ENCODE data around the gene CADM2.

GRCh38 chr3:85800676-85801075 lies 841.9 kb downstream of the CADM2 start:
- no peak for TF ChIP-seq CTCF (IDR thresholded peaks at IDR 0.05)
- TF ChIP-seq POLR2AphosphoS5 (IDR thresholded peaks at IDR 0.05; ENCODE audit: low read depth, low read length), result no peak
- TF ChIP-seq REST (IDR thresholded peaks at IDR 0.05; ENCODE audit: insufficient read depth in 1 of 2, low read depth in 2 of 2, low read length in 1 of 2), result no peak
- TF ChIP-seq SIN3A (IDR thresholded peaks at IDR 0.05; ENCODE audit: borderline replicate concordance, insufficient read depth, low read depth, low read length), result no peak
